WTC11 (cell line): Measurements from ENCODE around the gene SLC30A9.

Experiments
- CBFB ChIP-seq: sonication (generic); formaldehyde crosslinking; IDR thresholded peaks from 2 replicates; pipeline ENCODE4 v1.8.1; 2022; ENCODE audit warnings: mild to moderate bottlenecking, low read depth, missing genetic modification reagents
- MAX ChIP-seq: sonication (generic); formaldehyde crosslinking; IDR thresholded peaks from 2 replicates; pipeline ENCODE4 v1.8.0; 2022; ENCODE audit warnings: mild to moderate bottlenecking, missing genetic modification reagents
- STAT6 ChIP-seq: sonication (generic); formaldehyde crosslinking; conservative IDR thresholded peaks from 2 replicates; pipeline ENCODE4 v1.8.1; 2023; ENCODE audit warnings: mild to moderate bottlenecking, low read depth, missing genetic modification reagents, moderate library complexity
- USF1 ChIP-seq: sonication (generic); formaldehyde crosslinking; IDR thresholded peaks from 2 replicates; pipeline ENCODE4 v1.8.0; 2022; ENCODE audit warnings: mild to moderate bottlenecking, missing genetic modification reagents
- ZNF281 ChIP-seq: sonication (generic); formaldehyde crosslinking; IDR thresholded peaks from 2 replicates; pipeline ENCODE4 v1.8.0; 2023; ENCODE audit warnings: mild to moderate bottlenecking, missing genetic modification reagents
- TF ChIP-seq, protein P1 (sequence below): fragments of 200-600 bp; IDR thresholded peaks from 2 replicates; pipeline ENCODE4 v1.8.0; 2022; ENCODE audit warnings: antibody characterized with exemption

- no peak for TF ChIP-seq CBFB (CRISPR knock-in tag)
- no peak for TF ChIP-seq USF1 (CRISPR knock-in tag)
- TF ChIP-seq, protein P1, sequence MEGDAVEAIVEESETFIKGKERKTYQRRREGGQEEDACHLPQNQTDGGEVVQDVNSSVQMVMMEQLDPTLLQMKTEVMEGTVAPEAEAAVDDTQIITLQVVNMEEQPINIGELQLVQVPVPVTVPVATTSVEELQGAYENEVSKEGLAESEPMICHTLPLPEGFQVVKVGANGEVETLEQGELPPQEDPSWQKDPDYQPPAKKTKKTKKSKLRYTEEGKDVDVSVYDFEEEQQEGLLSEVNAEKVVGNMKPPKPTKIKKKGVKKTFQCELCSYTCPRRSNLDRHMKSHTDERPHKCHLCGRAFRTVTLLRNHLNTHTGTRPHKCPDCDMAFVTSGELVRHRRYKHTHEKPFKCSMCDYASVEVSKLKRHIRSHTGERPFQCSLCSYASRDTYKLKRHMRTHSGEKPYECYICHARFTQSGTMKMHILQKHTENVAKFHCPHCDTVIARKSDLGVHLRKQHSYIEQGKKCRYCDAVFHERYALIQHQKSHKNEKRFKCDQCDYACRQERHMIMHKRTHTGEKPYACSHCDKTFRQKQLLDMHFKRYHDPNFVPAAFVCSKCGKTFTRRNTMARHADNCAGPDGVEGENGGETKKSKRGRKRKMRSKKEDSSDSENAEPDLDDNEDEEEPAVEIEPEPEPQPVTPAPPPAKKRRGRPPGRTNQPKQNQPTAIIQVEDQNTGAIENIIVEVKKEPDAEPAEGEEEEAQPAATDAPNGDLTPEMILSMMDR = no peak
- TF ChIP-seq ZNF281 (CRISPR knock-in tag) = no peak
- TF ChIP-seq MAX (CRISPR knock-in tag) = no peak
- no peak for TF ChIP-seq STAT6 (CRISPR knock-in tag)
These were observed 84.0 kb downstream of the SLC30A9 start for GRCh38 chr4:42074294-42074693.
